Renal cortex interstitium (tissue), 11 donors: ENCODE measurements around the gene RANBP10. TPM values are rescaled to one million over a fixed set of nuclear protein-coding genes. Genes with fewer than 3 reads are reported as not detected.
A peak's percentile ranks its signal among the peaks of the same experiment; 100 is the strongest.
"Not testable (repeated sequence)": the region's sequence is repeated elsewhere in the genome, so short reads cannot be mapped to it uniquely, and the experiment has no call there.

Source experiments
- DNase-seq, 11 donors: peaks; one replicate each; pipeline ENCODE4 v3.0.0-alpha.2; 2013; ENCODE audit warnings: low read depth in 9 of 11, low spot score in 4 of 11; ENCODE audit errors: extremely low read depth in 1 of 11
- polyA plus RNA-seq, 3 donors: library from polyadenylated mRNA; unstranded; fragments of 120-200 nt; gene quantifications; one replicate each; pipeline ENCODE4 v1.2.1, GENCODE V29; 2013; ENCODE audit not compliant: insufficient read length in 3 of 3

The RANBP10 gene
- polyA plus RNA-seq, 3 donors = 22.7 to 30.4 (median 25.2) TPM

GRCh38 chr16:67758966-67759365 is 47.4 kb downstream of the RANBP10 start:
- DNase-seq = no peak

GRCh38 chr16:67758006-67758405 is 48.4 kb downstream of the RANBP10 start:
- DNase-seq = no peak

- DNase-seq = no peak
These were observed 53.7 kb downstream of the RANBP10 start for GRCh38 chr16:67752641-67753040.

- not testable (repeated sequence) for DNase-seq
These were observed 55.0 kb downstream of the RANBP10 start for GRCh38 chr16:67751331-67751730.

- DNase-seq = no peak
These were observed 55.9 kb downstream of the RANBP10 start for GRCh38 chr16:67750466-67750865.

- no peak for DNase-seq
These were observed 56.8 kb downstream of the RANBP10 start for GRCh38 chr16:67749436-67750078.

- DNase-seq = no peak
These were observed 57.5 kb downstream of the RANBP10 start for GRCh38 chr16:67748834-67749233.

GRCh38 chr16:67746846-67747245 is 59.5 kb downstream of the RANBP10 start:
- DNase-seq = no peak

- no peak for DNase-seq
These were observed 65.2 kb downstream of the RANBP10 start for GRCh38 chr16:67741118-67741517.

- no peak for DNase-seq
These were observed 66.0 kb downstream of the RANBP10 start for GRCh38 chr16:67740391-67740790.

- DNase-seq = no peak
These were observed 69.5 kb downstream of the RANBP10 start for GRCh38 chr16:67736858-67737257.

GRCh38 chr16:67734731-67735201 is 71.6 kb downstream of the RANBP10 start:
- no peak for DNase-seq

GRCh38 chr16:67733734-67734470 is 72.5 kb downstream of the RANBP10 start:
- DNase-seq = no peak

- peak in 2 of 11 donors; percentile 2 to 13 for DNase-seq
These were observed 74.6 kb downstream of the RANBP10 start for GRCh38 chr16:67731753-67732095.

- DNase-seq = no peak
These were observed 75.1 kb downstream of the RANBP10 start for GRCh38 chr16:67731071-67731752.

- DNase-seq = no peak
These were observed 76.0 kb downstream of the RANBP10 start for GRCh38 chr16:67730326-67730725.

GRCh38 chr16:67729636-67730248 is 76.6 kb downstream of the RANBP10 start:
- no peak for DNase-seq

- no peak for DNase-seq
These were observed 78.6 kb downstream of the RANBP10 start for GRCh38 chr16:67727521-67728485.
